MCF 10A (cell line): ENCODE measurements around the gene IL17A. TPM values are rescaled to one million over a fixed set of nuclear protein-coding genes. Genes with fewer than 3 reads are reported as not detected.
"Not testable (repeated sequence)": the region's sequence is repeated elsewhere in the genome, so short reads cannot be mapped to it uniquely, and the experiment has no call there.

Experiments used
- BruUV-seq: library from RNA; stranded (reverse); fragments of 400-500 nt; replicated peaks from 2 replicates; lab custom pipeline; 2021; lab: Mats Ljungman, UMichigan
- CTCF ChIA-PET: fragments of 300-600 bp; sonication (Branson Sonifier 250); formaldehyde crosslinking; extraction: SDS; loops from one replicate; lab custom pipeline; 2021; ENCODE audit warnings: antibody characterized with exemption, inconsistent platforms; lab: Yijun Ruan, JAX
- POLR2A ChIA-PET: fragments of 300-600, 350-650 bp; sonication (Branson Sonifier 250); formaldehyde crosslinking; extraction: SDS; loops from one replicate; lab custom pipeline; 2020; ENCODE audit warnings: antibody characterized with exemption, inconsistent platforms; lab: Yijun Ruan, JAX
- DNase-seq: peaks from one replicate; pipeline ENCODE4 v3.0.0-alpha.2; 2018; ENCODE audit not compliant: unreplicated experiment
- H3K27ac Mint-ChIP-seq: one replicate; pipeline ENCODE4 v1.8.0; 2022; ENCODE audit warnings: mild to moderate bottlenecking, low read depth, mixed read lengths; ENCODE audit not compliant: unreplicated experiment
- H3K27me3 Mint-ChIP-seq: one replicate; pipeline ENCODE4 v1.8.0; 2022; ENCODE audit warnings: mixed read lengths; ENCODE audit not compliant: insufficient read depth, unreplicated experiment
- H3K36me3 Mint-ChIP-seq: one replicate; pipeline ENCODE4 v1.8.0; 2022; ENCODE audit warnings: mild to moderate bottlenecking, moderate library complexity, mixed read lengths; ENCODE audit not compliant: insufficient read depth, unreplicated experiment
- H3K4me1 Mint-ChIP-seq: one replicate; pipeline ENCODE4 v1.8.0; 2022; ENCODE audit warnings: mixed read lengths; ENCODE audit not compliant: insufficient read depth, unreplicated experiment
- H3K4me3 Mint-ChIP-seq: one replicate; pipeline ENCODE4 v1.8.0; 2022; ENCODE audit warnings: mild to moderate bottlenecking, moderate library complexity, mixed read lengths; ENCODE audit not compliant: unreplicated experiment
- H3K9me3 Mint-ChIP-seq: one replicate; pipeline ENCODE4 v1.8.0; 2022; ENCODE audit warnings: mixed read lengths; ENCODE audit not compliant: unreplicated experiment
- CTCF ChIP-seq: fragments of 200-600 bp; IDR thresholded peaks from one replicate; pipeline ENCODE4 v1.8.0; 2022; ENCODE audit warnings: antibody characterized with exemption, mild to moderate bottlenecking; ENCODE audit not compliant: unreplicated experiment
- intact Hi-C: fragments of 100-400 bp; cut with micrococcal nuclease; formaldehyde crosslinking; loops from 2 replicates; pipeline ENCODE4 v1.14.1; 2022
- total RNA-seq: library from RNA; stranded (reverse); gene quantifications from 2 replicates; pipeline ENCODE4 v1.2.3, GENCODE V29; 2022

Gene IL17A
- total RNA-seq, 1 experiment from 2014 or later: not detected

GRCh38 chr6:52164319-52165094, 21.7 kb upstream of the IL17A start:
- intact Hi-C loops: loop anchor here (5.0 kb wide), 1 partner anchor 498 kb away; no protein-coding TSS in a partner anchor
- DNase-seq: no peak
- POLR2A ChIA-PET: interaction anchor here (1.1 to 1.3 kb wide), 2 partner anchors 11 to 68 kb away, joined by 3 to 7 read pairs; no protein-coding TSS in a partner anchor
- no TSS peak for BruUV-seq
- Mint-ChIP-seq H3K27ac (no peak overlapping the region), H3K27me3 (no peaks in the 10 kb centered on the region), H3K36me3 (no peaks in the 10 kb centered on the region), H3K4me3 (no peak overlapping the region), H3K9me3 (no peaks in the 10 kb centered on the region), H3K4me1 (peaks cover 11% of the 10 kb centered on the region)
- CTCF ChIA-PET: interaction anchor here (0.8 to 8.7 kb wide), 18 partner anchors 7 to 498 kb away, joined by 3 to 178 read pairs (median 4); no protein-coding TSS in a partner anchor
- TF ChIP-seq CTCF: no peak

GRCh38 chr6:52167267-52167666, 18.9 kb upstream of the IL17A start:
- CTCF ChIA-PET: interaction anchor here (1.6 to 8.7 kb wide), 3 partner anchors 9 to 96 kb away, joined by 4 to 178 read pairs (median 90); no protein-coding TSS in a partner anchor
- H3K27ac Mint-ChIP-seq: no peak overlapping the region
- H3K27me3 Mint-ChIP-seq: no peaks in the 10 kb centered on the region
- H3K36me3 Mint-ChIP-seq: no peaks in the 10 kb centered on the region
- no peak for TF ChIP-seq CTCF
- BruUV-seq: no TSS peak
- intact Hi-C loops: no loop called here
- peaks cover 11% of the 10 kb centered on the region for H3K4me1 Mint-ChIP-seq
- no peak for DNase-seq
- no peak overlapping the region for H3K4me3 Mint-ChIP-seq
- POLR2A ChIA-PET: no interaction called here
- H3K9me3 Mint-ChIP-seq: no peaks in the 10 kb centered on the region

GRCh38 chr6:52168351-52168750, 17.8 kb upstream of the IL17A start:
- intact Hi-C loops, DNase-seq, H3K27ac Mint-ChIP-seq, H3K4me1 Mint-ChIP-seq, H3K36me3 Mint-ChIP-seq, H3K4me3 Mint-ChIP-seq, H3K27me3 Mint-ChIP-seq, H3K9me3 Mint-ChIP-seq, BruUV-seq, POLR2A ChIA-PET: not testable (repeated sequence)
- CTCF ChIA-PET: interaction anchor here (0.6 kb wide), 1 partner anchor 50 kb away, joined by 3 read pairs; no protein-coding TSS in a partner anchor

- no peaks in the 10 kb centered on the region for H3K4me1 Mint-ChIP-seq
- no peak for TF ChIP-seq CTCF
- intact Hi-C loops: no loop called here
- CTCF ChIA-PET: interaction anchor here (0.5 to 3.9 kb wide), 4 partner anchors 60 to 110 kb away, joined by 3 to 14 read pairs (median 3); no protein-coding TSS in a partner anchor
- H3K27ac Mint-ChIP-seq: no peak overlapping the region
- no peaks in the 10 kb centered on the region for H3K27me3 Mint-ChIP-seq
- no peak overlapping the region for H3K4me3 Mint-ChIP-seq
- POLR2A ChIA-PET: no interaction called here
- H3K9me3 Mint-ChIP-seq: no peaks in the 10 kb centered on the region
- H3K36me3 Mint-ChIP-seq: no peaks in the 10 kb centered on the region
- DNase-seq: no peak
- BruUV-seq: no TSS peak
Observed at GRCh38 chr6:52174118-52174517, 12.1 kb upstream of the IL17A start.
